ENCODE data around the gene CAPNS1. TPM values are rescaled to one million over a fixed set of nuclear protein-coding genes. Genes with fewer than 3 reads are reported as not detected.
"Not testable (repeated sequence)": the region's sequence is repeated elsewhere in the genome, so short reads cannot be mapped to it uniquely, and the experiment has no call there.

Gene CAPNS1
- total RNA-seq, 1 donor from 2014 or later, result 534 TPM

DNA sequence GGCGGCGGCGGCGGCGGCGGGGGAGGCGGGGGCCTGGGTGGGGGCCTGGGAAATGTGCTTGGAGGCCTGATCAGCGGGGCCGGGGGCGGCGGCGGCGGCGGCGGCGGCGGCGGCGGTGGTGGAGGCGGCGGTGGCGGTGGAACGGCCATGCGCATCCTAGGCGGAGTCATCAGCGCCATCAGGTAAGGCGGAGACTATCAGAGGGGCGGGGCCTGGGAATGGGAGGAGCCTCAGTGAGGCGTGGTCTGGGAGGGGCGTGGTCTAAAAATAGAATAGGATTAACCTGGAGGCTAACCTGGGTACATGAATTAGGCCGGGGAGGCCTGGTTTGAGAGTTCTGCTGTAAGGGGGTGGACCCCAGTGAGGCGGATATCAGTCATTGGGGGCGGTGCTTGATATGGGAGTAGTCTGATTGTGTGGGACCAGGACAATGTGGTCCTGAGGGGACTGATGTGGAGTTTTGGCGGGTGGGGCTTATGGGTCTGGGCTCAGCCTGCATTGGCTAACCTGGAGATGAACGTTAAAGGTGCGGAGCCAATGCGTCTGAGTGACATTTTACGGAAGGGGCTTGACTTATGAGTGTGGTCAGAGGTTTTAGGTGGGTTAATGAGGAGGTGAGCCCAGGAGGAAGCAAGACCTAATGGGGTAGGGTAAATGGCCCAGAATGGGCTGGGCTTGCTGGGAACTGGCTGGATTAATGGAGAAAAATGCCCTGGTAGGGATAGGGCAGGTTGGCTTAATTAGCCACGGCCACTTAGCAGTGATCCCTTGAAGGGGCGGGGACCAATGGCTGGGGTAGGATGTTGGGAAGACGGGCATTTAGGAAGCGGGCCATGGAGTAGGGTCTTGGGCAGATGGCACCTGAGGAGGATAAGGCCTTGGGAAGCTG lies 1.4 kb downstream of the CAPNS1 start:
- intact Hi-C loops (cut with DNase I), result no loop called here
- DNase-seq (ENCODE audit: low spot score) (peak; percentile 93), ATAC-seq (peak; percentile 68)

DNA sequence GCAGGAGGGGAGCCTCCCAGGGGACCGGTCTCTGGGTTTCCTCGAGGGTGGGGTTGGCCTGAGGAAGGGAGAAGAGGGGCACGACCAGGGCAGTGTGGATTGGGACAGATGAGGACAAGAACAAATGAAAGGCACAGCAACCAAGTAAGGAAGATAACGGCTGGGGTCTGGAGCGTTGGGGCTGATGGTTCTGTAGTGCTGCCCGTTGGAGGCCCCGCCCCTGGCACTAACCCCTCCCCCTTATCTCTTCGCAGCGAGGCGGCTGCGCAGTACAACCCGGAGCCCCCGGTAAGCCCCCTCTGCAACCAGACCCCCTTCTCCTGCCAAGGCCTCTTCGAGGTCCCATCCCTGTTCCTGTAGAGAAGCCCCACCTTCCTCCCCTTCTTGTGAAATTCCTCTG lies 2.2 kb downstream of the CAPNS1 start:
- intact Hi-C loops (cut with DNase I), result no loop called here
- DNase-seq (ENCODE audit: low spot score) (no peak), ATAC-seq (no peak)

- DNase-seq (ENCODE audit: low spot score) (no peak), ATAC-seq (no peak)
- intact Hi-C loops (cut with DNase I), result no loop called here
These were observed 2.6 kb downstream of the CAPNS1 start for GRCh38 chr19:36142496-36142895.

GRCh38 chr19:36144624-36145023 lies 4.8 kb downstream of the CAPNS1 start:
- ATAC-seq (no peak), DNase-seq (ENCODE audit: low spot score) (no peak)
- intact Hi-C loops (cut with DNase I), result no loop called here

DNA sequence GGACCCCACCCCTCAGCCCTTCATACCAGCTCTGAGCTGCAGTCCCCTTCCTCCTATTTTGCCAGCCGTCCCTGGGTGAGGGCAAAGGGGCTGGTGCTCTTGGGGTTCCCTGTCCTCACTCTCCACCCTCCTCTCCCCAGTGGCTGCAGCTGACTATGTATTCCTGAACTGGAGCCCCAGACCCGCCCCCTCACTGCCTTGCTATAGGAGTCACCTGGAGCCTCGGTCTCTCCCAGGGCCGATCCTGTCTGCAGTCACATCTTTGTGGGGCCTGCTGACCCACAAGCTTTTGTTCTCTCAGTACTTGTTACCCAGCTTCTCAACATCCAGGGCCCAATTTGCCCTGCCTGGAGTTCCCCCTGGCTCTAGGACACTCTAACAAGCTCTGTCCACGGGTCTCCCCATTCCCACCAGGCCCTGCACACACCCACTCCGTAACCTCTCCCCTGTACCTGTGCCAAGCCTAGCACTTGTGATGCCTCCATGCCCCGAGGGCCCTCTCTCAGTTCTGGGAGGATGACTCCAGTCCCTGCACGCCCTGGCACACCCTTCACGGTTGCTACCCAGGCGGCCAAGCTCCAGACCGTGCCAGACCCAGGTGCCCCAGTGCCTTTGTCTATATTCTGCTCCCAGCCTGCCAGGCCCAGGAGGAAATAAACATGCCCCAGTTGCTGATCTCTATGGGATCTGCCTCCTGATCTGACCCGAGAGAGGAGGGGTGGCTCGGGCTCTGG lies 10.0 kb downstream of the CAPNS1 start:
- no peak for ATAC-seq

DNA sequence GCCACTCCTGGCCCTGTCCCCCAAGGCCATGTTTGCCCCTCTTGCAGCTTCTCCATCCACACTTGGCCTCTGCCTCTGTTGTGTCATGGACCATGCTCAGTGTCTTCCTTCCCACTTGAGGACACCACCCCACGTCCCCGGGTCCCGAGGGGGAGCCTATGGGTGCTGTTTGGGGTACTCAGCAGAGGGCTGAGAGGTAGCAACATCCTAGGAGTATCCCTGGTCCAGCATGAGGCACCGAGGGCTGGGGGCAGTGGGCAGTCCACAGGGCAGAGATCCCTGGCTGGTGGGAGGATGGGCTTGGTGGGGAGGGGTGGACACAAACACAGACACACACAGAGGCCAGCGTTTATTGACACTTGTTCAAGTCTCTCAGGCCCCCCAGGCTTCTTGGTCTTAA lies 10.7 kb downstream of the CAPNS1 start:
- ATAC-seq (peak; percentile 1), DNase-seq (ENCODE audit: low spot score) (no peak)
- intact Hi-C loops (cut with DNase I), result no loop called here

More for the DNA sequence above, 10.0 kb downstream of the CAPNS1 start:
- intact Hi-C loops (cut with DNase I), result no loop called here
- no peak for DNase-seq (ENCODE audit: low spot score)

GRCh38 chr19:36151144-36152018 lies 11.5 kb downstream of the CAPNS1 start:
- intact Hi-C loops (cut with DNase I), result no loop called here
- ATAC-seq (peak; percentile 79), DNase-seq (ENCODE audit: low spot score) (peak; percentile 79)

GRCh38 chr19:36152019-36152351 lies 12.1 kb downstream of the CAPNS1 start:
- ATAC-seq, result peak; percentile 16
- DNase-seq (ENCODE audit: low spot score), result no peak
- intact Hi-C loops (cut with DNase I), result no loop called here

- ATAC-seq, result peak; percentile 92
- DNase-seq (ENCODE audit: low spot score), result peak; percentile 80
- intact Hi-C loops (cut with DNase I), result no loop called here
These were observed 12.7 kb downstream of the CAPNS1 start, which contains the start of gene COX7A1 for GRCh38 chr19:36152352-36153091. TSS of gene COX7A1 (minus strand) at chr19:36152447. CDS start at chr19:36152407, 40 bp downstream.

DNA sequence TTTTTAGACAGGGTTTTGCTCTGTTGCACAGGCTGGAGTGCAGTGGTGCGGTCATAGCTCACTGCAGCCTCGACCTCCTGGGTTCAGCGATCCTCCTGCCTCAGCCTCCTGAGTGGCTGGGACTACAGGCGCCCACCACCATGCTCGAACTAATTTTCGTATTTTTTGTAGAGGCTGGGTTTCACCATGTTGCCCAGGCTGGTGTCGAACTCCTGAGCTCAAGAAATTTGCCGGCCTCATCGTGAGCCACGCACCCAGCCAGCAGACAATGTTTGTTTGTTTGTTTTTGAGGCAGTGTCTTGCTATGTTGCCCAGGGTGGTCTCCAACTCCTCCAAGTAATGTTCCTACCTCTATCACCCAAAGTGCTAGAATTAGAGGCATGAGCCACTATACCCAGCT lies 13.3 kb downstream of the CAPNS1 start:
- intact Hi-C loops (cut with DNase I), result no loop called here
- no peak for DNase-seq (ENCODE audit: low spot score)
- ATAC-seq, result no peak

DNA sequence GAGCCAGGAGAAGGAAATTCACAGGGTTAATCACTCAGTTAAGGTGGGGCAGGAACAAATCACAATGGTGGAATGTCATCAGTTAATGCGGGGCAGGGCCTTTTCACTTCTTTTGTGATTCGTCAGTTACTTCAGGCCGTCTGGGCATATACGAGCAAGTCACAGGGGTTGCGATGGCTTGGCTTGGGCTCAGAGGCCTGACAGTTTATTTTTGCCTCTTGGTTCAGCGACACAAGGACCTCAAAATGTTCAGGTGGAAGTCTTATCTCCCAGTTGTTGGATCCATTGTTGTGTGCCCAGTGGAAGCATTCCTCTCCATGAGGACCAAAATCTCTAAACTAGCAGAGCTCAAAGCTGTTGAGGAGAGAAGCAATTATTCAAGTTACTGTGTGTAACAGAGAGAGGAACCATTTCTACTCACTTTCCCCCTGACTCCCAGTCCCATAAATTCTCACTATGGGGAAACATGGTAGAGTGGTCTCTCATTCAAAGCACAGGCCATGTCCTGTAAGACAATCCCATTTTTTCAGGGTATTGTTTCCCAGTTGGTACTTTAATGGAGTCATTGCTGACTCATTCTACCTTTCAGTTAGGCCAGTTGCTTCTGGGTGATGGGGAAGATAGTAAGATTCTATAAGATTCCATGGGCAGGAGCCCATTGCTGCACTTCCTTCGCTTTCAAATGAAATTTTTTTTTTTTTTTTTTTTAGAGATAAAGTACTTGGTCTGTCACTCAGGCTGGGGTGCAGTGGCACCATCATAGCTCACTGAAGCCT lies 21.1 kb downstream of the CAPNS1 start:
- intact Hi-C loops (cut with DNase I), result loop anchor here (10.0 kb wide), 1 partner anchor 106 kb away; the partner anchor contains the start of genes THAP8 and WDR62
- ATAC-seq (no peak), DNase-seq (ENCODE audit: low spot score) (peak; percentile 23)

GRCh38 chr19:36163813-36164212 lies 23.9 kb downstream of the CAPNS1 start:
- peak; percentile 30 for DNase-seq (ENCODE audit: low spot score)
- no peak for ATAC-seq
- intact Hi-C loops (cut with DNase I), result loop anchor here (10.0 kb wide), 1 partner anchor 109 kb away; the partner anchor contains the start of genes THAP8 and WDR62

GRCh38 chr19:36169084-36169760 lies 29.4 kb downstream of the CAPNS1 start:
- ATAC-seq (no peak), DNase-seq (ENCODE audit: low spot score) (no peak)
- intact Hi-C loops (cut with DNase I), result loop anchor here (5.0 to 10.0 kb wide), 2 partner anchors 47 to 114 kb away; partner anchors contain the start of genes THAP8 and WDR62

DNA sequence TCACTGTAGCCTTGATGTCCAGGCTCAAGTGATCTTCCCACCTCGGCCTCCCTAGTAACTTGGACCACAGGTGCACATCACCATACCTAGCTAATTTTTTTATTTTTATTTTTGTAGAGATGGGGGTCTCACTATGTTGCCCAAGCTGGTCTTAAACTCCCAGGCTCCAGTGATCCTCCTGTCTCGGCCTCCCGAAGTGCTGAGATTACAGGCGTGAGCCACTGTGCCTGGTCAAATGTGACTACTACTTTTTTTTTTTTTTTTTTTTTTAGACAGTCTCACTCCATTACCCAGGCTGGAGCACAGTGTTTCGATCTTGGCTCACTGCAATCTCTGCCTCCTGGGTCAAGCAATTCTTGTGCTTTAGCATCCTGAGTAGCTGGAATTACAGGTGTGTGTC lies 33.0 kb downstream of the CAPNS1 start:
- DNase-seq (ENCODE audit: low spot score) (no peak), ATAC-seq (no peak)
- intact Hi-C loops (cut with DNase I), result no loop called here

GRCh38 chr19:36173846-36174245 lies 34.0 kb downstream of the CAPNS1 start:
- DNase-seq (ENCODE audit: low spot score); ATAC-seq; intact Hi-C loops (cut with DNase I): not testable (repeated sequence)

DNA sequence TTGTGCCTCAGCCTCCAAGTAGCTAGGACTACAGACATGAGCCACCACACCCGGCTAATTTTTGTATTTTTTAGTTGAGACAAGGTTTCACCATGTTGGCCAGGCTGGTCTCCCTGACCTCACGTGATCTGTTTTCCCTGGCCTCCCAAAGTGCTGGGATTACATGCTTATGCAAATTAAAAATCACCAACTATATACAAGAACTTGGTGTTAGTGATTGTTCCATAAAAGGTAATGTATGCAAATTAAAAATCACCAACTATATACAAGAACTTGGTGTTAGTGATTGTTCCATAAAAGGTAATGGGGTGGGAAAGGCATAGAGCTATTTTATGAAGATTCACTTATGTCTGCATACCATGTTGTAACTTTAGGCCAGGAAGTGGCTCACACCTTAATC lies 39.2 kb downstream of the CAPNS1 start:
- intact Hi-C loops (cut with DNase I); DNase-seq (ENCODE audit: low spot score): not testable (repeated sequence)

GRCh38 chr19:36182612-36183244 lies 42.9 kb downstream of the CAPNS1 start:
- intact Hi-C loops (cut with DNase I), result no loop called here
- ATAC-seq (no peak), DNase-seq (ENCODE audit: low spot score) (no peak)

More for the DNA sequence above, 39.2 kb downstream of the CAPNS1 start:
- not testable (repeated sequence) for ATAC-seq
